ENCODE data around the gene HECA.

HECA gene

GRCh38 chr6:139161169-139161568 is 26.3 kb downstream of the HECA start:
- no peak for DNase-seq (ENCODE audit: low read depth)

DNA sequence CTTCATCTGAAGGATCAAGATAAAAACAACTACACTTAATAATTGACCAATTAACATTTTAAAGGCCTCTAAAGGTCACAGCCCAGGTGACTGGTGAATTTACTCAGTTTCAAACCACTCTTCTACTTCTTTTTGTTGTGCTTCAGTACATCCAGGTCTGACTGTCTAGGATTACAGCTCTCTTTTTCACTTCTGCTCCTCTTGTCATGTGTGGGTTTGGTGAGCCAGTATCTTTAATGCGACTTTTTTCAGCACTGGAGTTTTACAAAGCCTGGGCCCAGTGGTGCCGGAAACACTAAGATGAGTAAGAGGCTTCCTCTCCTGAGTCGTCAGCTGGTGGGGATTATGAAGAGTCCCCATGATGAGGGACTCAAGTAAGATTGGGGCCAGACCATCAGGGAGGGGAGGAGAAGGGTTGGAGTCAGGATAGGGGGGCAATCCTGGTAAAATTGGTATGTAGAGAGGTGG is 27.0 kb downstream of the HECA start:
- DNase-seq (ENCODE audit: low read depth), result no peak

DNA sequence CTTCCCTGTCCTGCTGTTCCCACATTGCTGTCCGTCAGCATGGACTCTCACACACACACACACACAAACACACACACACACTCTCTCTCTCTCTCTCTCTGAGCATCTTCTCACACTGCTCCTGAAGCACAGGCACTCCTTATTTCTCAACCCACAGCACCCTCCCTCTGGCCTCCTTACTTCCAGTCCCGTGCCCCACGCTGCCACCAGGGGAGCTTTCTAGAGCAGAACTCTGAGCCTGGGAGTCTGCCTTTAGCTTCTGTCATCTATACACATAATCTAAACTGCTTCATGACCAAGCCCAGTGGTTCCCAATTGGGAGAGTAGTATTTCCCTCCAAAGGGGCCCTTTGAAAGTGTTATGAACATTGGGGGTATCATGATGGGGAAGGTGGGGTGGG is 29.1 kb downstream of the HECA start:
- no peak for DNase-seq (ENCODE audit: low read depth)

DNA sequence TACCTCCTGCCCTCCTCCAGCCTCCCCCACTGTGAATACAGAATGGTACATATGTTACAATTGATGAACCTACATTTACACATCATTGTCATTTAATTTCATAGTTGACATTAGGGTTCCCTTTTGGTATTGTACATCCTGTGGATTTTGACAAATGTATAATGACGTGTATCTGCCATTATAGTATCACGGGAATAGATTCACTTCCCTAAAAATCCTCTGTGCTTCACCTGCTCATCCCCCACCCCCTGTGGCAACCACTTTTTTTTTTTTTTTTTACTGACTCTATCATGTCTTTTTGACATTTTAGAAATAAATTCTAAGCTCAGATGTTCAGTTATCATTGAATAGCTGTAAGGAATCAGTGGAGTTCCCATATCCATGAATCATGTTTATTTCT is 30.4 kb downstream of the HECA start:
- no peak for DNase-seq (ENCODE audit: low read depth)

GRCh38 chr6:139166238-139166955 is 31.5 kb downstream of the HECA start:
- DNase-seq (ENCODE audit: low read depth), result no peak

DNA sequence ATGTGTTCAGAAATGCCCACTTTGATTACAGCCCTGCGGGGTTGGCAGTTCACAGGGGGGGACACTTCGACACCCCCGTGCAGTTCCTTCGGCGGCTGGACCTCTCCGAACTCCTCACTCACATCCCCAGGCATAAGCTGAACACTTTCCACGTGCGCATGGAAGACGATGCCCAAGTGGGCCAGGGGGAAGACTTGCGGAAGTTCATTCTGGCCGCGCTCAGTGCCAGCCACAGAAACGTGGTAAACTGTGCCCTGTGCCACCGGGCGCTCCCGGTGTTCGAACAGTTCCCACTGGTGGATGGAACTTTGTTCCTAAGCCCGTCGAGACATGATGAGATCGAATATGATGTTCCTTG is 32.1 kb downstream of the HECA start:
- no peak for DNase-seq (ENCODE audit: low read depth)

- no peak for DNase-seq (ENCODE audit: low read depth)
Observed at GRCh38 chr6:139172151-139172550, 37.3 kb downstream of the HECA start.

DNA sequence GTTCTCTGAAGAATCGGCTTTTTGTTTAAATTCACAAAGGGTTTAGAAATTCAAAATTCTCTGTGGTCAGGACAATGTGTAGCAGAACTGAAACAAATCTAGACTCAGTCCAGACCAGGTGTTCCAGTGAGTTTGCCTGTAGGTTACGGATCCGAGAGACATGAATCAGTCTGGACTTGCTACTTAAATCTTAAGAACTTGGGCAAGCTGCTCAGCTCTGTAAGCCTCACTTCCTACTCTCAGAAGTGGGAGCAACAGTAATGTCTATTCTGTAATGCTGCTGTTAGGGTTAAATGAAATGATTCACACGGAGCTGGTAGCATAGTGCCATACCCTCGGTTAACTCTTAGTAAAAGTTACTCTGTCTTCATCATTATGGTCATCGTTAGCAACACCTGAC is 37.7 kb downstream of the HECA start:
- DNase-seq (ENCODE audit: low read depth), result no peak

GRCh38 chr6:139173172-139173571 is 38.3 kb downstream of the HECA start:
- no peak for DNase-seq (ENCODE audit: low read depth)

DNA sequence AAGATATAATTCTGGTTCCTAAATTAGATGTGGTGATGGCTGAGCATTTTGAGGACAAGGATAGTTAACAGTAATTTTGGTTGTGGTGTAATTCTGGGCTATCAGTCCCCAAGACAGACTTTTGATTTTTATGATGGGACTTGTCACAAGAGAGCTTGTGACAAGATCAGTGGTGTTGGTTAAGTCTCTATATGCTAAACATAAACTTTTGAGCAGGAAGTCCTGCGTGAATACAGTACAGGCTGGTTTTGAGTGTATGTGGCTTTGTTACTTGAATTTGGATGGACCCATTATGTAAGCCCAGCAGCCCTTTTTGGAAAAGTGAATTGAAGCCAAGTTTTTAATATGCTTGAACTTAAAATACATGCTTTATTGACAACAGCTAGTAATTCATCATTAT is 38.9 kb downstream of the HECA start:
- DNase-seq (ENCODE audit: low read depth), result no peak

GRCh38 chr6:139174961-139175360 is 40.1 kb downstream of the HECA start:
- DNase-seq (ENCODE audit: low read depth), result no peak

DNA sequence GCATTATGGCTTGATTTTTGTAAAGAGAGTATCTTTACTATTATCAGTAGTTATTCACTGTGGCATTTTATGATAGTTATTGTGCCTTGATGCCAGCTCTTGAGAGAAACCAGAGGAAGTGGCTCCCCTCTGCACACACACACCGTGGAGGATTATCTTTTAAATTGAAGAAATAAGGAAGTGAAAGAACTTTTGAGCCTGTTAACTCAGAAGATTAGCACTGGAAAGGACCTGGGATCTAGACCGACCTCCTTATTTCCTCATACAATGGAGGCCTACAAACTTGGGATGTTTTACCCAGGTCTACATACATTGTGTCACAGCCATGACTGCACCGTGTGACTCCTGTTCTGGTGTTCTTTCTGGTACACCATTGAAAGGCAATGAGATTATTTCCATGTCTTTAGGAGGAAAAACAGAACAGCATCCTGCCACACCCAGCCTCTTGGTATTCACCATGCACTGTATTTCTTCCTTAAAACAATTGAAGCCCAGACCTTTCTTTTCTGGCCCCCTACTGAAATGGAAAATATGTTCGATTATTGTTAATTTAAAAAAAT is 40.6 kb downstream of the HECA start:
- no peak for DNase-seq (ENCODE audit: low read depth)

DNA sequence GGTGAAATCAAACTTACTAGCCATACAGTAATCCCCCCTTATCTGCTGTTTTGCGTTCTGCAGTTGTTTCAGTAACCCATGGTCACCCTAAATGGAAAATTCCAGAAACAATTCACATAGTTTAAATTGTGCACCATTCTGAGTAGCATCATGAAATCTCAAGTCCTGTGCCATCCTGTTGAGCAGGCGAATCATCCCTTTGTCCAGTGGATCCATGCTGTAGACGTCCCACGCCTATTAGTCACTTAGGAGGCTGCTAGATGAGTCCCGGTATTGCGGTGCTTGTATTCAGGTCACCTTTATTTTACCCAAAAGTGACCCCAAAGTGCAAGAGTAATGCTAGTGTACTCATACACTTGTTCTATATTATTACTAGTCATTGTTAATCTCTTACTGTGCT is 46.4 kb downstream of the HECA start:
- DNase-seq (ENCODE audit: low read depth), result no peak

DNA sequence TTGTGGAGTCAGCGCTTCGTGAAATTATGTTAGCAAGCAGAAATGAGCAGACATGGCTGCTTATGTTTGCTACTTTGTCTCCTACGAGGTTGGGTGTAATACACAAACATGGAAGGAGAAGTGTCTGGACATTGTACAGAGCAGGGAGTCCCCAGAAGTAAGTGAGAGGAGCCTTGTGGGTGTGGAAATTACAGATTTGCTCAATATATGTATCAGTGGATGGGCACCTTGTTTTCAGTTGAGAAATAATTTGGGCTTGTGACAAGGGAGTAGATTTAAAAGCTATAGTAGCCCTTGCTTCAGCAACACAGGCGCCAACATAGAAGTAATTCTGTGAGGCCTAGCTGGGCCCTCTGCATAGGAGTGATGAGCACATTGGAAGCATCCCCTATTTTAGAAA is 49.2 kb downstream of the HECA start:
- no peak for DNase-seq (ENCODE audit: low read depth)

DNA sequence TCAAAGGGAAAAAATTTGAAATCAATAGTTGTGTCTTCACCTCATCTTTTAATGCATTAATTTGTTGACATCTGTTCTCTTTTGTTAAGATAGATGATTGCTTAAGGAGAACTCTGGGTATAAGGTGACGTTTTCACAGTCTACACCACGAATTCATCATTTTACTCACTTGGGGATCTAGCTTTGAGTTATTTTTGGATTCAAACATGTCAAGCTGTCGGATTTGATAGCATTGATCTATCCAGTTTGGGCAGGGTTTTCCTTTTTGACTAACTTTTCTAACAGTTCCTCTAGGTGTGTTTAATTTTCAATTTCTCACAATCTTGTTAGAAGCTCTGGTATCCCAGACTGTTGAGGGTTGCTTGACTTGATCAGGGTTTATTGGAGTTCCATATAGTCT is 49.6 kb downstream of the HECA start:
- DNase-seq (ENCODE audit: low read depth), result no peak

DNA sequence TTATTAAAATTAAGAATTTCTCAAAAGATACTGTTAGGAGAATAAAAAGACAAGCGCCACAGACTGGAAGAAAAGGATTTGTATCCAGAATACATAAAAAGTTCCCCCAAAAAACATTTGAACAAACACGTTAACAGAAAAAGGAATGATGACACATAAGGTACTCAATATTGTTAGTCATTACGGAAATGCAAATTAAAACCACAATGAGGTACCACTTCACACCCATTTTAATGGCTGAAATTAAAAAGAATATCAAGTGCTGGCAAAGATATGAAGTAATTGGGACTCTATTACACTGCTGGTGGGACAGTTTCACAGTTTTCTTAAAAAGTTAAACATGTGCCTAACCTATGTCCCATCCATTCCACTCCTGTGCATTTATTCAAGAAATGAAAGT is 51.4 kb downstream of the HECA start:
- no peak for DNase-seq (ENCODE audit: low read depth)

- DNase-seq (ENCODE audit: low read depth), result no peak
Observed at GRCh38 chr6:139186692-139187091, 51.8 kb downstream of the HECA start.

DNA sequence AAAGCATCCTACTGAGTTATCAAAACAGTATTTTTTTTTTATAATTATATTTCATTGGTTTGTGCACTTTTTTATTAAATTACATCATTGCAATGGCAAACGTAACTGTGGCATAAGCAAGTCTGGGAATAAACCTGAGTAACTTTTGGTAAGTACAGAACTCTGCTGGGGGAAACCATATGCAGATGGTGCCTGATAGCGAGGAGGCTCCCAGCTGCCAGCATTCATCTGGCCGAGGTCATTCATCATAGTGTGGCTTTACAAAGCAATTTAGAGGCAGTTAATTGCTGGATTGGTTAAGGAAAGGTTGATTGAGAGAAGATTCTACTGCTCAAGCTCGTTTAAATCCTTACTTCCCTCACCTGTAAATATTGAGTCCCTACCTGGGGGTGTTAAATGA is 52.6 kb downstream of the HECA start:
- no peak for DNase-seq (ENCODE audit: low read depth)

DNA sequence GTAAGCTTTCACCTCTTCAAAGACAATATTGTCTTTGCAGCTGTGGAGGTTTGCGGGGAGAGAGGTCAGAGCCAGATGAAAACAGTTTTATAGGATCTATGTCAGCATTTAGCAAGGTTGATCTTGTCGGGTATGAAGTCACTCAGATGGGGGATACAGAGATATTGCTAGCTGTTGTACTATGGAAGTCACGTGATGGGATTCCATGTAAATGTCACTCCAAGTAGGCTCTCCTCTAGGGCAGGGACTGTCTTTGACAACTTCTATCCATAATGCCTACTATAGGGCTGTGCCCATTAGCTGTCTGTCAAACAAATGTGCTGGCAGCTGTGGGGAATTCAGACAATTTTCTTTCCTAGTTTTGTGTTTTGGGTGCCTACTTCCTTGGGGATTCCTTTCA is 54.8 kb downstream of the HECA start:
- DNase-seq (ENCODE audit: low read depth), result no peak

- DNase-seq (ENCODE audit: low read depth), result no peak
Observed at GRCh38 chr6:139194740-139195139, 59.9 kb downstream of the HECA start.

DNA sequence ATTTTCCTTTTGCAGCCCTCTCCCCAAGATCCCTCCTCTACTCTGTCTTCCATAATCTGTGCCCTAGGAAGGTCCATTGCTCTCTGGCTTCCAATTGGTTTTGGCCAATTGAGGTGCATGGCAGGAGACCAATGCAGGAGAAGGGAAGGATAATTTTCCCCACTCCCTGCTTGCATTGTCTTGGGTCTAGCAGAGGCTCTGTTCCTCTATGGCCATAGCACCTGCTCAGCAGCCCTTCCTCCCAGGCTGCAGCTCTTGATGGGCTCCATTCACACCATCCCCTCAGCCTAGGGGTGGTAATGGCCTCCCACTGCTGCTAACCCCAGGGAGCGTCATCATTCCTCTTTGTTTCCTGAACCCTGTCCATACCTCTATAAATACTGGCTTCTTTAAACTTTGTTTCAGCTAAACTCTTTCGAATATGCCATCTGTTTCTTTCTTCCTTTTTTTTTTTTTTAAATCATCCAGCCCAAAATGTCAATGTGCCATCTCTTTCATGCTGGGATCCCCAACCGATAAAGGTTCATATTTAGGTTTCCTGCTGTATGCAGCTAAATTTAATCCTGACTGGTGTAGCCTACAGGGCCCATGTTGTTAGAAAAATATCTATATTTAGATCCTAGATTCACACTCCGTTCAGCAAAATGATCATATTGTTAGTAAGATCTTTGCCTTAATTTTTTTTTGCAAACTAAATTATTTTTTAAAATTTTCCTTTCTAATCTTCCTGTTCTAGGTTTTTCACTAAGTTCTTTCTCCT is 63.8 kb downstream of the HECA start:
- no peak for DNase-seq (ENCODE audit: low read depth)

- DNase-seq (ENCODE audit: low read depth), result no peak
Observed at GRCh38 chr6:139201378-139201777, 66.5 kb downstream of the HECA start.

- no peak for DNase-seq (ENCODE audit: low read depth)
Observed at GRCh38 chr6:139204978-139205377, 70.1 kb downstream of the HECA start.

DNA sequence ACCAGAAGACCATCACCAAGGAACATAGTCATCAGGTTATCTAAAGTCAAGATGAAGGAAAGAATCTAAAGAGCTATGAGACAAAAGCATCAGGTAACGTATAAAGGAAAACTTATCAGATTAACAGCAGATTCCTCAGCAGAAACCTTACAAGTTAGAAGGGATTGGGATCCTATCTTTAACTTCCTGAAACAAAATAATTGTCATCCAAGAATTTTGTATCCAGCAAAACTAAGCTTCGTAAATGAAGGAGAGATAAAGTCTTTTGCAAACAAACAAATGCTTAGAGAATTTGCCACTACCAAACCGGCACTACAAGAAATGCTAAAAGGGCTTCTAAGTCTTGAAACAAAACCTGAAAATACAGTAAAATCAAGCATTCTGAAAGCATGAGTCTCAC is 71.0 kb downstream of the HECA start:
- DNase-seq (ENCODE audit: low read depth), result no peak

Data from HS-5 (cell line).